HepG2 (cell line): Measurements from ENCODE around the gene CD101. TPM values are rescaled to one million over a fixed set of nuclear protein-coding genes. Genes with fewer than 3 reads are reported as not detected.

Experiments
- HMG20A ChIP-seq: IDR thresholded peaks from 2 replicates; pipeline ENCODE4 v1.6.1; 2016; ENCODE audit warnings: borderline replicate concordance
- MTA3 ChIP-seq: sonication (generic); formaldehyde crosslinking; IDR thresholded peaks from 2 replicates; pipeline ENCODE4 v1.4.0; 2020; ENCODE audit warnings: missing genetic modification reagents
- NFKBIZ ChIP-seq: IDR thresholded peaks from 2 replicates; pipeline ENCODE4 v1.6.1; 2018; ENCODE audit warnings: missing genetic modification reagents, missing compliant biosample characterization
- RBFOX2 ChIP-seq: fragments of 200-400 bp; formaldehyde crosslinking; IDR thresholded peaks from 2 replicates; pipeline ENCODE4 v1.6.1; 2017; ENCODE audit warnings: low read depth, mild to moderate bottlenecking, low read length
- SMAD3 ChIP-seq: sonication (generic); formaldehyde crosslinking; IDR thresholded peaks from 2 replicates; pipeline ENCODE4 v1.4.0; 2020; ENCODE audit warnings: missing genetic modification reagents
- ZFP90 ChIP-seq: sonication (generic); formaldehyde crosslinking; IDR thresholded peaks from 2 replicates; pipeline ENCODE4 v1.8.0; 2022; ENCODE audit warnings: missing genetic modification reagents, mild to moderate bottlenecking, inconsistent platforms, borderline replicate concordance
- ZNF136 ChIP-seq: sonication (generic); formaldehyde crosslinking; IDR thresholded peaks from 2 replicates; pipeline ENCODE4 v1.8.1; 2022; ENCODE audit warnings: low read depth, mild to moderate bottlenecking, moderate library complexity, missing genetic modification reagents
- ZNF30 ChIP-seq: sonication (generic); formaldehyde crosslinking; IDR thresholded peaks from 2 replicates; pipeline ENCODE4 v1.5.0; 2020; ENCODE audit warnings: mild to moderate bottlenecking, missing genetic modification reagents
- ZNF776 ChIP-seq: sonication (generic); formaldehyde crosslinking; IDR thresholded peaks from 2 replicates; pipeline ENCODE4 v1.4.0; 2020; ENCODE audit warnings: mild to moderate bottlenecking, missing genetic modification reagents
- polyA plus RNA-seq, 8 experiments: library from polyadenylated mRNA; depleted of rRNA in 3 of 8; stranded (reverse) in 7 of 8; unstranded in 1 of 8; fragments of >200 nt; fragmentation: Illumina TruSeq in 4 of 8; extraction: Trizol in 4 of 8; gene quantifications; 2 replicates each; pipeline versions ENCODE4 v1.2.1 to v1.2.3, GENCODE V29; 2011 to 2016; ENCODE audit warnings: low read depth in 4 of 8, missing spikeins in 1 of 8, mixed read lengths in 1 of 8; ENCODE audit not compliant: insufficient read depth in 1 of 8
- total RNA-seq, 5 experiments: library from RNA; depleted of rRNA; stranded (reverse); fragments of >200 nt; fragmentation: Illumina TruSeq; extraction: Trizol; gene quantifications; 2 replicates each; pipeline ENCODE4 v1.2.3, GENCODE V29; 2016; ENCODE audit warnings: low read depth in 1 of 5
- TF ChIP-seq, protein P1 (sequence below): sonication (generic); formaldehyde crosslinking; IDR thresholded peaks from 2 replicates; pipeline ENCODE4 v1.9.0; 2021; ENCODE audit warnings: missing genetic modification reagents, mild to moderate bottlenecking, borderline replicate concordance
- TF ChIP-seq, protein P2 (sequence below): sonication (generic); formaldehyde crosslinking; IDR thresholded peaks from 2 replicates; pipeline ENCODE4 v1.9.0; 2022; ENCODE audit warnings: low read depth, missing genetic modification reagents
- TF ChIP-seq, protein P3 (sequence below): fragments of 450-650 bp; IDR thresholded peaks from 2 replicates; pipeline ENCODE4 v1.6.1; 2017
- TF ChIP-seq, protein P4 (sequence below): fragments of 450-650 bp; IDR thresholded peaks from 2 replicates; pipeline ENCODE4 v1.6.1; 2017; ENCODE audit warnings: mild to moderate bottlenecking
- TF ChIP-seq, protein P5 (sequence below): sonication (generic); formaldehyde crosslinking; IDR thresholded peaks from 2 replicates; pipeline ENCODE4; 2020; ENCODE audit warnings: missing genetic modification reagents, mild to moderate bottlenecking, borderline replicate concordance
- TF ChIP-seq, protein P6 (sequence below): sonication (generic); formaldehyde crosslinking; IDR thresholded peaks from 2 replicates; pipeline ENCODE4 v1.5.0; 2020; ENCODE audit warnings: missing genetic modification reagents
- TF ChIP-seq, protein P7 (sequence below): IDR thresholded peaks from 2 replicates; pipeline ENCODE4 v1.6.1; 2016; ENCODE audit warnings: low read depth

Gene CD101
- total and polyA plus RNA-seq, 2 of the 13 experiments (the other 11 are each of a cell fraction or from before 2014, with no cell fraction given), result 0.05 to 0.09 TPM

DNA sequence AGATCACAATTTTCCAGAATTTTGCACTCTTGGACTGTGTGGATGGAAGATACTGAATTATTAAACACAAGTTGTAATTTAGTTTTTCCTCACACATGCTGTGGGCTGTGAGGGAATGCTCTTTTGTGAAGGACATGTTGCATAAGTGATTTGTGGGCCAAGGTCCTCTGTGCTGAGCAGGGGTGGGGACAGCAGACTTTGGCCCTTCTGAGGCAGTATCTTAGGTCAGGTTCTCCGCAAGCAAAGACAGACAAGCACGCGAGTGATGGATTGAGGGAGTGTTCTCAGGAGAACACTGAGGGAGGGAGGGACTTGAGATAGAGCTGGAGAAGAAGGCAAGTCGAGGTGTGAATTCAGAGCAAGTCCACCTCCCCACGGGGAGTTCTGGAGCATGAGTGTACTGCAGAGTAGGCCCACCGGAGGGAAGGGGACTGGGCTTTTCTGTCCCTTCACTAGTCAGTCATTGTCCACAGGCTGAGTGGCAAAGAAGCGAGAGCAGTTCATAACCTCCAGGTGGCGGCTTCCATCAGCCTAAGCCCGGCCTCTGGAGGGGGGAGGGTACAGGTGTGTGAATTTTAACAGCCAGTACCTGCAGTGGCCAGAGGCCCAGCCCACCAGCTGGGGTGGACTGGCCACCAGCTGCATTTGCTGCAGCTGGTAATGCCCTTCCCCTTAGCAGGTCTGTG lies 19.1 kb upstream of the CD101 start (continued):
- TF ChIP-seq, protein P1, sequence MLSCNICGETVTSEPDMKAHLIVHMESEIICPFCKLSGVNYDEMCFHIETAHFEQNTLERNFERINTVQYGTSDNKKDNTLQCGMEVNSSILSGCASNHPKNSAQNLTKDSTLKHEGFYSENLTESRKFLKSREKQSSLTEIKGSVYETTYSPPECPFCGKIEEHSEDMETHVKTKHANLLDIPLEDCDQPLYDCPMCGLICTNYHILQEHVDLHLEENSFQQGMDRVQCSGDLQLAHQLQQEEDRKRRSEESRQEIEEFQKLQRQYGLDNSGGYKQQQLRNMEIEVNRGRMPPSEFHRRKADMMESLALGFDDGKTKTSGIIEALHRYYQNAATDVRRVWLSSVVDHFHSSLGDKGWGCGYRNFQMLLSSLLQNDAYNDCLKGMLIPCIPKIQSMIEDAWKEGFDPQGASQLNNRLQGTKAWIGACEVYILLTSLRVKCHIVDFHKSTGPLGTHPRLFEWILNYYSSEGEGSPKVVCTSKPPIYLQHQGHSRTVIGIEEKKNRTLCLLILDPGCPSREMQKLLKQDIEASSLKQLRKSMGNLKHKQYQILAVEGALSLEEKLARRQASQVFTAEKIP (CRISPR knock-in tag), result no peak
- TF ChIP-seq, protein P2, sequence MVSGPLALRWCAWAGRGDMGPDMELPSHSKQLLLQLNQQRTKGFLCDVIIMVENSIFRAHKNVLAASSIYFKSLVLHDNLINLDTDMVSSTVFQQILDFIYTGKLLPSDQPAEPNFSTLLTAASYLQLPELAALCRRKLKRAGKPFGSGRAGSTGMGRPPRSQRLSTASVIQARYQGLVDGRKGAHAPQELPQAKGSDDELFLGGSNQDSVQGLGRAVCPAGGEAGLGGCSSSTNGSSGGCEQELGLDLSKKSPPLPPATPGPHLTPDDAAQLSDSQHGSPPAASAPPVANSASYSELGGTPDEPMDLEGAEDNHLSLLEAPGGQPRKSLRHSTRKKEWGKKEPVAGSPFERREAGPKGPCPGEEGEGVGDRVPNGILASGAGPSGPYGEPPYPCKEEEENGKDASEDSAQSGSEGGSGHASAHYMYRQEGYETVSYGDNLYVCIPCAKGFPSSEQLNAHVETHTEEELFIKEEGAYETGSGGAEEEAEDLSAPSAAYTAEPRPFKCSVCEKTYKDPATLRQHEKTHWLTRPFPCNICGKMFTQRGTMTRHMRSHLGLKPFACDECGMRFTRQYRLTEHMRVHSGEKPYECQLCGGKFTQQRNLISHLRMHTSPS (CRISPR knock-in tag), result no peak
- TF ChIP-seq, protein P3, sequence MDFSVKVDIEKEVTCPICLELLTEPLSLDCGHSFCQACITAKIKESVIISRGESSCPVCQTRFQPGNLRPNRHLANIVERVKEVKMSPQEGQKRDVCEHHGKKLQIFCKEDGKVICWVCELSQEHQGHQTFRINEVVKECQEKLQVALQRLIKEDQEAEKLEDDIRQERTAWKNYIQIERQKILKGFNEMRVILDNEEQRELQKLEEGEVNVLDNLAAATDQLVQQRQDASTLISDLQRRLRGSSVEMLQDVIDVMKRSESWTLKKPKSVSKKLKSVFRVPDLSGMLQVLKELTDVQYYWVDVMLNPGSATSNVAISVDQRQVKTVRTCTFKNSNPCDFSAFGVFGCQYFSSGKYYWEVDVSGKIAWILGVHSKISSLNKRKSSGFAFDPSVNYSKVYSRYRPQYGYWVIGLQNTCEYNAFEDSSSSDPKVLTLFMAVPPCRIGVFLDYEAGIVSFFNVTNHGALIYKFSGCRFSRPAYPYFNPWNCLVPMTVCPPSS, result no peak
- TF ChIP-seq, protein P4, sequence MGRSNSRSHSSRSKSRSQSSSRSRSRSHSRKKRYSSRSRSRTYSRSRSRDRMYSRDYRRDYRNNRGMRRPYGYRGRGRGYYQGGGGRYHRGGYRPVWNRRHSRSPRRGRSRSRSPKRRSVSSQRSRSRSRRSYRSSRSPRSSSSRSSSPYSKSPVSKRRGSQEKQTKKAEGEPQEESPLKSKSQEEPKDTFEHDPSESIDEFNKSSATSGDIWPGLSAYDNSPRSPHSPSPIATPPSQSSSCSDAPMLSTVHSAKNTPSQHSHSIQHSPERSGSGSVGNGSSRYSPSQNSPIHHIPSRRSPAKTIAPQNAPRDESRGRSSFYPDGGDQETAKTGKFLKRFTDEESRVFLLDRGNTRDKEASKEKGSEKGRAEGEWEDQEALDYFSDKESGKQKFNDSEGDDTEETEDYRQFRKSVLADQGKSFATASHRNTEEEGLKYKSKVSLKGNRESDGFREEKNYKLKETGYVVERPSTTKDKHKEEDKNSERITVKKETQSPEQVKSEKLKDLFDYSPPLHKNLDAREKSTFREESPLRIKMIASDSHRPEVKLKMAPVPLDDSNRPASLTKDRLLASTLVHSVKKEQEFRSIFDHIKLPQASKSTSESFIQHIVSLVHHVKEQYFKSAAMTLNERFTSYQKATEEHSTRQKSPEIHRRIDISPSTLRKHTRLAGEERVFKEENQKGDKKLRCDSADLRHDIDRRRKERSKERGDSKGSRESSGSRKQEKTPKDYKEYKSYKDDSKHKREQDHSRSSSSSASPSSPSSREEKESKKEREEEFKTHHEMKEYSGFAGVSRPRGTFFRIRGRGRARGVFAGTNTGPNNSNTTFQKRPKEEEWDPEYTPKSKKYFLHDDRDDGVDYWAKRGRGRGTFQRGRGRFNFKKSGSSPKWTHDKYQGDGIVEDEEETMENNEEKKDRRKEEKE, result no peak
- TF ChIP-seq, protein P5, sequence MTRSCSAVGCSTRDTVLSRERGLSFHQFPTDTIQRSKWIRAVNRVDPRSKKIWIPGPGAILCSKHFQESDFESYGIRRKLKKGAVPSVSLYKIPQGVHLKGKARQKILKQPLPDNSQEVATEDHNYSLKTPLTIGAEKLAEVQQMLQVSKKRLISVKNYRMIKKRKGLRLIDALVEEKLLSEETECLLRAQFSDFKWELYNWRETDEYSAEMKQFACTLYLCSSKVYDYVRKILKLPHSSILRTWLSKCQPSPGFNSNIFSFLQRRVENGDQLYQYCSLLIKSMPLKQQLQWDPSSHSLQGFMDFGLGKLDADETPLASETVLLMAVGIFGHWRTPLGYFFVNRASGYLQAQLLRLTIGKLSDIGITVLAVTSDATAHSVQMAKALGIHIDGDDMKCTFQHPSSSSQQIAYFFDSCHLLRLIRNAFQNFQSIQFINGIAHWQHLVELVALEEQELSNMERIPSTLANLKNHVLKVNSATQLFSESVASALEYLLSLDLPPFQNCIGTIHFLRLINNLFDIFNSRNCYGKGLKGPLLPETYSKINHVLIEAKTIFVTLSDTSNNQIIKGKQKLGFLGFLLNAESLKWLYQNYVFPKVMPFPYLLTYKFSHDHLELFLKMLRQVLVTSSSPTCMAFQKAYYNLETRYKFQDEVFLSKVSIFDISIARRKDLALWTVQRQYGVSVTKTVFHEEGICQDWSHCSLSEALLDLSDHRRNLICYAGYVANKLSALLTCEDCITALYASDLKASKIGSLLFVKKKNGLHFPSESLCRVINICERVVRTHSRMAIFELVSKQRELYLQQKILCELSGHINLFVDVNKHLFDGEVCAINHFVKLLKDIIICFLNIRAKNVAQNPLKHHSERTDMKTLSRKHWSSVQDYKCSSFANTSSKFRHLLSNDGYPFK, result no peak
- TF ChIP-seq ZNF776 (CRISPR knock-in tag), result no peak
- no peak for TF ChIP-seq MTA3
- no peak for TF ChIP-seq ZNF30 (CRISPR knock-in tag)
- no peak for TF ChIP-seq ZNF136 (CRISPR knock-in tag)
- TF ChIP-seq, protein P6, sequence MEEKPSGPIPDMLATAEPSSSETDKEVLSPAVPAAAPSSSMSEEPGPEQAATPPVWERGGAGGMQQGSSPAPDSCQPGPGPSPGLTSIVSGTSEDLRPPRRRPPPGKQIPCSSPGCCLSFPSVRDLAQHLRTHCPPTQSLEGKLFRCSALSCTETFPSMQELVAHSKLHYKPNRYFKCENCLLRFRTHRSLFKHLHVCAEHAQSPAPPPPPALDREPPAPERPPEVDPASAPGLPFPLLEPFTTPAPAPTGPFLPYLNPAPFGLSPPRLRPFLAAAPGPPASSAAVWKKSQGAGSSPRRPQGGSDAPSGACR, result no peak
- TF ChIP-seq ZFP90 (CRISPR knock-in tag), result no peak
- no peak for TF ChIP-seq SMAD3
- no peak for TF ChIP-seq RBFOX2
- peak; percentile 53; the same call in 1 of the 2 replicates for TF ChIP-seq HMG20A (CRISPR knock-in tag)
- no peak for TF ChIP-seq NFKBIZ (CRISPR knock-in tag)
- TF ChIP-seq, protein P7, sequence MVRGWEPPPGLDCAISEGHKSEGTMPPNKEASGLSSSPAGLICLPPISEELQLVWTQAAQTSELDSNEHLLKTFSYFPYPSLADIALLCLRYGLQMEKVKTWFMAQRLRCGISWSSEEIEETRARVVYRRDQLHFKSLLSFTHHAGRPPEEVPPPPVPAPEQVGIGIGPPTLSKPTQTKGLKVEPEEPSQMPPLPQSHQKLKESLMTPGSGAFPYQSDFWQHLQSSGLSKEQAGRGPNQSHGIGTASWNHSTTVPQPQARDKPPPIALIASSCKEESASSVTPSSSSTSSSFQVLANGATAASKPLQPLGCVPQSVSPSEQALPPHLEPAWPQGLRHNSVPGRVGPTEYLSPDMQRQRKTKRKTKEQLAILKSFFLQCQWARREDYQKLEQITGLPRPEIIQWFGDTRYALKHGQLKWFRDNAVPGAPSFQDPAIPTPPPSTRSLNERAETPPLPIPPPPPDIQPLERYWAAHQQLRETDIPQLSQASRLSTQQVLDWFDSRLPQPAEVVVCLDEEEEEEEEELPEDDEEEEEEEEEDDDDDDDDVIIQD (CRISPR knock-in tag), result 0 out of 2 replicates have a peak, but pooled peaks have one; percentile 22
